GM11168 (cell line): ENCODE measurements around the gene HOXA10.

Experiments
- in situ Hi-C: fragments of 300-500 bp; cut with MboI; formaldehyde crosslinking; loops from one replicate; pipeline ENCODE4 v1.12.0; 2022; ENCODE audit warnings: low sequenced_read_pairs; ENCODE audit not compliant: unreplicated experiment

Gene HOXA10

DNA sequence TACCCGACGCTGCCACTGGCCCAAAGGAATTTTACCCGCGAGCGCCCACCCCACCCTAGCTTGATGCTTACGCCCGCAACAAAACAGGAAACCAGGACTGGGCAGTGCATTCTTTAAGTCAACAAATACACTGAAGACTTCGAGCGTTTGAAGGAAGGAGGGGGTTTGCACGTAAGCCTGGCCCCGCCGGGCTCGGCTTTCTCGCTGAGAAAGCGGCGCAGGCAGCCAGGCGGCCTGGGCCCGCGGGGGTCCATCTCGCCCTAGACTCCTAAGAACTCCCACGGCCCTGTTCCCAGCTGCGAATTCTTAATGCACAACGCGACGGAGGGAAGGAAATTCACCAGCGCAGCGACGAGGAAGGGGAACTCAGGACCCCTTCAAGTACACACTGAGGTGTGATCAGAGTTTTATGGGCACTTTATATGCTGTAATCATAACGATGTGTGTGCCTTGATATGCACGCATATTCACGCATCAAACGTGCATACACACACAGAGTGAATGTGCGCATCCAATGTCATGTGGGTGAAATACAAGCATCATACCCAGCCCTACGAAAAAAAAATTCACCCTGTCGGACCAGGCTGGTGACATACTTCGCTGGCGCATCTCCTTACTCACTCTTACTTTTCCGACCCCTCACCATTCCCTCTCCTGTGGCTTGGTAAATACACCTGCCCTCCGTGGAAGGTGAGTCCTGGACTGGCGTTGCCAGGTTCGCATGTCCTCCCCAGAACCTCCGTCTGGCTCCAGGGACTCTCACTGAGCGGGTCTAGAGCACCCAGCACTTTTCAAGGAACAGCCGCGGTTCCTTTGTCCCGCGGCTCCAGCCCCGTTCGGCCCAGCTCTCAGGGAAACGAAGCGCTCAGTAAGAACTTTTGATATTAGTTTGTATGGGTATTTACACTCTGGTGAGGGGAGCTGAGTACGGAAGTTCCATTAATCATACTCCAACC is 31.5 kb upstream of the HOXA10 start:
- in situ Hi-C loops = loop anchor here (10.0 to 25.0 kb wide), 3 partner anchors 382 to 719 kb away; no protein-coding TSS in a partner anchor

DNA sequence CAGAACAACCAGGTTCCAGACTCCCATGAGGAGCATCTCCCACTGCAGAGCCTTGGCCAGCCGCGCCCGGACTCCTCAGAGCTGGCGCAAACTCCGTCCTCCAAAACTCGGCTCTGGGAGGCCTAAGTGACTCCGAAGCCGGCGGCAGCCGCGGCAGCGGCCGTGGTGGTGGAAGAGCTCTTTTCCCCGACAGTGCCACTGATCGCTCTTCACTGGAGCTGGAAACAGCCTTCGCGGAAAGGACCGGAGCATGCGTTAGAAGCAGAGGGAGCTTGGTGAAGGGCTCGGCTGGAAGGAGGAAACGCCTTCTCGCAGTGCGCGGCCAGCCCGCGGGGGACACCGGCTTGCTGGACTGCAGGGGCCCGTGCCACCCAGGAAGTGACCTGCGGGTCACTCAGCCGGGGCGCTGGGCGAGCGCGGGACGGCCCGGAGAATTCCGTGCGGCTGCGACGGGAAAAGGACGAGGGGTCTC is 30.8 kb upstream of the HOXA10 start:
- in situ Hi-C loops = loop anchor here (10.0 to 25.0 kb wide), 3 partner anchors 382 to 720 kb away; no protein-coding TSS in a partner anchor

DNA sequence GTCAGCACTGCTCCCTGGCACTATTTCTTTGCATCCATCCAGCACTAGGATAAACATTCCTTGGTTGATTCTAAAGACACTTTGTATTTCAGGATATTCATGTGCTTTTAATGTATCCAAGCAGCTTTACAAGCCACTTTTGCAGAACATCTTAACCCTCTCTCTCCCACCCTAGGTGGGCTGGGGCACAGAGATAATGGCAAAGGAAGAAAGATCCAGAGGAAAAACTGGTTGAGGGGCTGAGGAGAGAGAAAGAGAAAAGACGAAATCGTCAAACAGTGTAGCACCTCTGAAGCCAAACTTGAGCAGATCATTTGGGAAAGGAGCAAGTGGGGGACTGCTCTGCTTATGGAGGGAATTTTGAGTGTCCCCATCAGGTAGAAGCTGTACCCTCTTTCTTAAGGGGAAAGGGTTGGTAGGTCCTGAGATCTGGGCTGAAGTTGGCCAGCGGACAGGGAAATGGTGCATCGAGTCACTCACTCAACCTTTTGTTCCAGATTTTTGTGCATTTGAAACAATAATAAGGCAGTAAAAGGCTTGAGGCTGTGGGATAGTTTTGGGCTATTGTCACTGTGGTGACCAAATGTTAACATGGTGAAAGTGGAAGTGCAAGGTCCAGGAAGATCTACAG is 30.0 kb upstream of the HOXA10 start:
- in situ Hi-C loops = loop anchor here (10.0 to 25.0 kb wide), 3 partner anchors 383 to 721 kb away; no protein-coding TSS in a partner anchor

DNA sequence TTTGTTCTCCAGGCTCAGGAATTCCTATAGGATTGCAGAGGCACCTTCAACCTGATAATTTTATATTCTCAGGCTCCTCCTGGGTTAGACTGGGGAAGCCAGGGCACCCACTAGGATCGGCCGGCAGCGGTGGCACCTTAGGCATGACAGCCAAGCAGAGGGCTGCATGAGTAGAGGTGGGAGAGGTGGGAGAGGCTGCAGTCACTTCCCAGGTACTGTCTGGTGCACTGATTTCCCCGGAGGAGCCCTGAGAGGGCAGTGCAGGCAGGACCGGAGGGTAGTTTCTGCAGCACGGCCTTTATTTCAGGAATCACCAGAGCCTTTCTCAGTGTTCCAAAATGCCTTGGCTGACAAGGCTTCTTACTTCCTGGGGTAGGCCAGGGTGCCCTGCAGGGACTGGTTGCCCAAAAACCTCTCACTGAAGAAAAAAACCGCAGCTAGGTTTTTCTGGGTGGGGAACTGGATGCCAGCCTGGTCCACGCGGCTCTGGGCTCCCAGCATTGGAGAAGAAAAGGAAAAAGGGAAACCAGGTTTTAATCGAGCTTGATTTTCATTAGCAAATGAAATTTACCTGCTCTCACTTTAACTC is 29.3 kb upstream of the HOXA10 start:
- in situ Hi-C loops = loop anchor here (10.0 to 25.0 kb wide), 3 partner anchors 384 to 721 kb away; no protein-coding TSS in a partner anchor

DNA sequence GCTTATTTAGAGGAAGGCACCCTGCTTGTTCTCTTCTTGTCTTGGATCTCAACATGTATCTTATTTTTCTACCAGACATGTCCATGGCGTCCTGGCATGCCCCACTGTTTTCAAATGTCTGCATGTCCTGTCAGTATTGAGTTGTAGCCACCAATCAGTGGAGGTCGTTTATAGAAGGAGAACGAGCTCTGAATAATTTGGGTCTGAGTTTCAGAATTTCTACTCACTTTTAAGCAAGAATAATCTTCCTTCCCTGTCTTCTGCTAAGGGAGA is 28.7 kb upstream of the HOXA10 start:
- in situ Hi-C loops = loop anchor here (10.0 to 25.0 kb wide), 3 partner anchors 385 to 722 kb away; no protein-coding TSS in a partner anchor

DNA sequence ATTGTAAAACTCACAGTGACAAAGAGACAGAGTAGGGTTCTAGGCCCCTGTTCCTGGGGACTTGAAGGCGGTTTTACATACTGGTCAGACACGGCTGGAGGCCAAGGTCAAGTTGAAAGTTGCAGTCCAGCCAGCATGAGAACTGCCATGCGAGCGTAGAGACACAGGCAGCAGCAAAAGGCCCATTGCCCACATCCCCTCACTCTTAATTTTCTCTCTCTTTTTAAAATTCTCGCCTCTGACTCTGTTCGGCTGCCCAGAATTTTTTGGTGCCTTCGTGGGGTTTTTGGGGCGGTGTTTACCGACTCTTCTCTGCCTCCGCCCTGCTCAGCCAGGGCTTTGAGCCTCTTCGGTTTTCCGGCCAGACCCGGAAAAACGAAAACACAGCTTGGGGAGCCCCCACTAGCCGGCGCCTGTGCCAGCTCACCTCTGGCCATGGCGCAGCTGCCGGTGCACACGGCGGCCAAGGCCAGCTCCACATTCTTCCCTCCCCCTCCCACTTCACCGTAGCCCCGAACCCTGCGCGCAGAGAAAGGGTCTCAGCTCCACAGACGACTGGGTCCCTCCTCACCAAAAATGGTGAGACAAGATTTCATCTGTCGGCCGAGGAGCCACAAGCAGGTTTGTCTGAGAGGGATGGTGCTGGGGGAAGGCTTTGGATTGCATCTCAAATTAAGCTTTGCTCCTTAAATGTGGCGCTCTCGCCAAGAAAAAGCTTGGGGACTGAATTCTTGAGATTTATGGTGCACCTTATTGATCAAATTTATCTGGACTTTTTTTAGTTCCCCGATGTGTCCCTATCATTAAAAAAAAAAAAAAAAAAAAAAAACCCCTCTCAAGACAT is 28.1 kb upstream of the HOXA10 start:
- in situ Hi-C loops = loop anchor here (10.0 to 25.0 kb wide), 3 partner anchors 385 to 723 kb away; no protein-coding TSS in a partner anchor

DNA sequence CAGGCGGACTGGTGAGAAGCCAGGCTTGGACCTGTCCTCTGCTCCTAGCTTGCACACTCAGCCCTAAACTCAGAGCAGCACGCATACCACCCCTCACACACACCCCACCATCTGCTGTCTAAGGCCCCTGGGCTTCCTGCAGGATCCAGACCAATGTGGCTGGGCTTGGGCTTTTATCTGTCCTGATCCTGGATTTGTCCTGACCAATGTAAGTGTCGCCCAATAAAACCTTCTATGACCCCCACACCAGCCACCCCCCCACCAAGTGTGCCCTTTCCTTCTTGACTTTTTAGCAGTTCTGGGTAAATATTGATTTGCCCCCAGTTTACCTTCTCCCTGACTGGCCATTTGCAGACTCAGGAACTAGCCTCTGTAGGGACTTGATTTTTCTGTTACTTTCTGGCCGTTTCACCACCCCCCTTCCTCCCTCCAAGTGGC is 27.5 kb upstream of the HOXA10 start:
- in situ Hi-C loops = loop anchor here (10.0 to 25.0 kb wide), 3 partner anchors 386 to 723 kb away; no protein-coding TSS in a partner anchor

DNA sequence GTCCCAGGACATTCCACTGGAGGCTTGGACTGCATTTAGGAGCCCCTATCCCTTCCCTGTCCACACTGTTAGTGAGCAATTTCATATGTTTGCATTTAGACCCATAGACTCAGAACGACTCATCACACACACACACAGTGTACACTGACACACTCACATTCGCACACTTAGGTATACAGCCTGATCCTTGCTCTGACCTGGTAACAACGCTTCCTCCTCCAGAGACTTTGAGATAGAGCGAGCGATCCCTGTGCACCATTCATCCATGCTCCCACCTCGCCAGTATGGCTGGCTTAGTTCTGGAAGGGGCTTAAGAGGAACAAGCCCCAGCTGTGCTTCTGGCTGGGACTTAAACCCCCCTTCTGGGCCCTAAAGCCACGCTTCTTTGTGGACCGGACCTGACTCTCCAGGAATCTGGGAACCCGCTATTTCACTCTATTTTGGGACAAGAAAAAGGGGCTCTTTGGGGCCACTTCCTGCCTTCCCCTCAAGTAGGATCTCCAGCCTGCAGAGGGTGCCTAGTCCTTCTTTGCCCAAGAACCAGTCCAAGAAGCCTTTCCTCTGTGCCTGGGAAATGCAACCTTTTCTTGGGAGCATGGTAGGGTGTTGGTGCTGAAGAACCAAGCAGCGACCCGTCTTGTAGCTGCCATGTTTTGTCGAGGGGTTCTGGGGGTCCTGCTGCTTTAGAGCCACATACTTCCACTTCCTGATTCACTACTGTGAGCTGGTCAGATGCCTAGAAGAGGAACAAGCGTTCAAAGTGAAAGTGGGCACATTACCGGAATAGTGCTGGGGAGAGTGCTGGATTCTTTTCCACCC is 26.9 kb upstream of the HOXA10 start:
- in situ Hi-C loops = loop anchor here (10.0 to 25.0 kb wide), 3 partner anchors 386 to 724 kb away; no protein-coding TSS in a partner anchor

DNA sequence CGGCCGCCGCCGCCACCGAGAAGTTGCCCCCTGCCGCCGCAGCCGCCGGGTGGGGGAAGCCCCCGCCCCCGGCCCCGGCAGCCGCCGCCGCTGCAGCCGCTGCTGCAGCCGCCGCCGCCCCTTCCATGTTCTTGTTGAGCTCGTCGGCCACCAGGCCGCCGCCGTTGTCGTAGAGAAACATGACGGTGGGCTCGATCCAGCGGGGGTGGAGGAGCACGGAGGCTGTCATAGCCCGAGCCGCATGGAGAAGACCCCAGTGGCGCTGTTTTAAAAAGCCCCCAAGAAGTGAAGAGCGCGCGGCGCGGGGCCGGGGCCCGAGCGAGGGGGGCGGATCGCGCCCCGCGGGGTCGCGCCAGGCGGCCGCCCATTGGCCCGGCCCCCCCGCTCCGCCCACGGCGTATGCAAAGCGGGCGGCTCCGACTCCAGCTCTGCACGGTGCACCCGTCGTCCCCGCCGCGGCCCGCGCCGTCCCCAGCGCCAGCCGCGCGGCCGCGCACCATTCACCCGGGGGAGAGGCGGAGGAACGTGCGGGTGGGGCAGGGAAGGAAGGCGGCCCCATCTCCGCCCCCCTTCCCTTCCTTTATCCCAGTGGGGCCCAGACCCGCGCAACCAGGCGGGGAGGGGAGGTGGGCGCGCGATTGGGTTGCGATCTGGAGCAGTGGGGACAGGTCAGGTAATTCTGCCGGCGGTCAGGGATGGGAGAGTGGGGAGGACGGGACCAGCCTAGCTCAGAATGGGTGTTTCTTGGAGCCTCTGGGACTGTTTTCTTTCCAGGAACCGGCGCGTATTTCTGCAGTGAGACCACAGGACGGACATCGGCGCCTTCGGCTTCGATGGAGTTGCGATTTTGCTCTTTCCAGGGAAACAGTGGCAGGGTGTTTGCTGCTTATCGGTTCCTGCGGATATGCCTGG is 26.0 kb upstream of the HOXA10 start, which contains the start of gene HOXA13:
Gene HOXA13 (minus strand): TSS at position 243 of the 912 bp plus-strand sequence. CDS start 14 bp downstream, at position 229.
- in situ Hi-C loops = loop anchor here (10.0 to 25.0 kb wide), 4 partner anchors 387 to 1338 kb away; no protein-coding TSS in a partner anchor

DNA sequence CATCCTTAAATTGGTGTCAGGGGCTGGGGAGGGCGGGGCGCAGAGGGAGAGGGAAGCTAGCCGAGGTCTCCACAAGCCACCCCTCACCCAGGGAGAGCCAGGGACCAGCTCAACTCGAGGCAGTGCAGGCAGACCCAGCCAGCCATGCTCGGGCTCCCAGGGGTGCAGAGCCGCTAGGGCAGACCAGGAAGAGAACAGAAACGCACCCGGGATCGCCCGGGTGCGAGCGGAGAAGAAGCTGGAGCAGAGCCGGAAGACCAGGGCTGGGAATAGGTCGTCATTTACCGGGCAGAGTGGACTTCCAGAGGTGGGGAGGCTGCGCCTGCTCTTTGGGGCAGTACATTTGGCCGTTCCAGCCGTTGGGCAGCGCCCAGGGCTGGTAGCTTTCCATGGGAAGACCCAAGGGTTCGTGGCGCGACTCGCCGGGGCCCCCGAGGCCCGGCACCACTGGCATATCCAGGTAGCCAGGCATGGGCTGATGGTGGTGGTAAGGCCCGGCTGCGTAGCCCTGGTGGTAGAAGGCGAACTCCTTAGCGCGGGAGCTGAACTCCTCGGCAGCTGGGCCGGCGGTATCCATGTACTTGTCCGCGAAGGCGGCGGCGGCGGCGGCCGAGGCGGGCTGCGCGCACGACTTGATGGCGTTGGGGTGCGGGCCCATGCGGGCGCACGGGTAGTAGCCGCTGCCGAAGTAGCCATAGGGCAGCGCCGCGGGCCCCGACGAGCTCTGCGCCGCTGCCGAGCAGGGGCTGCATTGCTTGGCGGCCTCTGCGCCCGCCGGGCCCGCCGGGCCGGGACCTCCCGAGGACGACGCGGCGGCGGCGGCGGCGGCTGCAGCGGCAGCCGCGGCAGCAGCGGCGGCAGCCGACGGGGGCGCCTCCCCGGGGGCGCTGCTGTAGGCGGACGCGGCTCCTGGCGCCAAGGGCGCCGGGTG is 25.0 kb upstream of the HOXA10 start:
- in situ Hi-C loops = loop anchor here (25.0 kb wide), 1 partner anchor 1337 kb away; no protein-coding TSS in a partner anchor

DNA sequence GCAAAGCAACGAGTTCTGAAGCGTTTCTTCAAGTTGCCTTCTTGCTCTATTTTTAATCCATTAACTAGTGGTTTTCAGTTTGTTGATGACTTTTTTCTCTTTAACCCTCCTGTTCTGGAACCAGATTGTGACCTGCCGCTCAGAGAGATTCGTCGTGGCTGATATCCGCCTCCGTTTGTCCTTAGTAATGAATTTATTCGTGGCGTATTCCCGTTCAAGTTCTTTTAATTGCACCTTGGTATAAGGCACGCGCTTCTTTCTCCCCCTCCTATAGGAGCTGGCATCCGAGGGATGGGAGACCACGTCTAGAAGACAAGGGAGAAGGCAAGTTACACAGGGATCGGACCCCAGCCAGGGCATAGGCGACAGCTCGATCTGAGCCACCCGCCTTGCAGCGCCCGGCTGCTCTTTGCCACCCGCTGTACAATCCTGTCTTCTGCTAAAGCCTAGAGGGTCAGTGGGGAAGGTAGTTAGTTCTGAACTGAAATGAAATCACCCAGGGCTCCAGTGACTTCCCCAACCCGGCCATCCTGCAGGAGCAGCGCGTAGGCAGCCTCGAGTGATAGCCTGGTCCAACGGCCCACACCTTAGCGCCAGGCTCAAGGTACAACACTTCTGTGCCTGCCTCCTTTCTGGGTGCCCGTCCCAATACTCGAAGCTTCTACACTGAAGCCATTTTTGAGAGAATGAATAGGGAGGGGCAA is 24.2 kb upstream of the HOXA10 start:
- in situ Hi-C loops = loop anchor here (25.0 kb wide), 1 partner anchor 1336 kb away; no protein-coding TSS in a partner anchor

DNA sequence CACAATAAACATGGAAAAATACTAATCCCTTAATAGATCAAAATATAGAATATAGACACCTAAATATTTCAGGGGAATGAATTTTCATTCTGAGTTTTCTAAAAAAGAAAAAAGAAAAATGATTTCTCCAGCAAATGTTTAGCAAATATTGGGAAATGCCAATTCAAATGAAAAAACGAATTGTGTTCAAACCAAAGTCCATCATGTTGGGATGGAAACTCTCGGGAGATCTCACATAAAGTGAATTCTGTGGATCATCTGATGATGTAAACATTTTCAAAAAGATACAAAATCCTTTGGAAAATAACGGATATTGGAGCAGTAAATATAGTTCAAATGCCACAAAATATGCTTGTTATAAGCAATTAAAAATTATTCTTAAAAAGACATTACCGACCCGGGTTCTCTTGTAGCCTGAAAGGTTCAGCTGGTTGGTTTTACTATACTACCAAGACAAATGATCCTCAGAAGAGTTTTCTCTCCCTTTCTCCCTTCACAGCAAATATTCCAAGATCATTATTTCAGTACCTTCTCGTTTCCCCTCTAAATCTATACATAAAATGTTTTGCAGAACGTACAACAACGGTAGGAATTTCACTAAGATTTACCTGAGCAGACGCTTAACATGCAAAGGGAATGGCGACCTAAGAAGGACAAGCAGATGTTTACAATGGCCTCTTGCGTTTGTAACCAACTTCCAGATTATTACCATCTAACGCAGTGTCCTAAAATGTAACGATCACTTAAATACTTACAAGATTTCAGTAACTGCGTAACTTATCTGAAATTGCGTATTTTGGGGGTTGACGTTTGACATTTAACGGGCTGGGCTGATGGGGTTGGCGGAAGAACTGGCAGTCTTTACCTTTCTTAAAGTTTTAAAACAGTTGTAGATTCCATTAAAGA is 23.3 kb upstream of the HOXA10 start:
- in situ Hi-C loops = loop anchor here (25.0 kb wide), 1 partner anchor 1335 kb away; no protein-coding TSS in a partner anchor

DNA sequence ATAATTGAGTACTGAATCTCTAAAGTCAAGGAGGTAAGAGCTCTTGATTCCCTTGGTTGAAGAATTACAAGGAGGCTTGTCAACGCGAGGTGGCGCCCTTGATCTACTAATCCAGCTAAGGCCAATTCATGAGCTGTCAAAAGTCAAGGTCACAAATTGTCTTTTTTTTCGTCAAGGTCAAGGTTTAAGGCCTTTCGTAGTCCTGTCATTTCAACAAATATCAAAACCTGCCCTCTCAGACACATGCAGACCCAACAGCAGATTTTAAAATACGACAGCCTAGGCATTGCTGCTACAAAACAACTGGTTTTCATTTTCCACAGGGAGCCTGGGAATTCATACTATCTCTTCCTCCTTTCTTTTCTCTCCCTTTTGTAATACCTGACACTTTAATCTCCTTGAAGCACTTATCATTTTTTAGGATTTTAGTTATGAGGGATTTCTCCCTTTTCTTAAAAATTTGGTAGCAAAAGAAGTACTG is 22.2 kb upstream of the HOXA10 start:
- in situ Hi-C loops = loop anchor here (25.0 kb wide), 1 partner anchor 1334 kb away; no protein-coding TSS in a partner anchor

DNA sequence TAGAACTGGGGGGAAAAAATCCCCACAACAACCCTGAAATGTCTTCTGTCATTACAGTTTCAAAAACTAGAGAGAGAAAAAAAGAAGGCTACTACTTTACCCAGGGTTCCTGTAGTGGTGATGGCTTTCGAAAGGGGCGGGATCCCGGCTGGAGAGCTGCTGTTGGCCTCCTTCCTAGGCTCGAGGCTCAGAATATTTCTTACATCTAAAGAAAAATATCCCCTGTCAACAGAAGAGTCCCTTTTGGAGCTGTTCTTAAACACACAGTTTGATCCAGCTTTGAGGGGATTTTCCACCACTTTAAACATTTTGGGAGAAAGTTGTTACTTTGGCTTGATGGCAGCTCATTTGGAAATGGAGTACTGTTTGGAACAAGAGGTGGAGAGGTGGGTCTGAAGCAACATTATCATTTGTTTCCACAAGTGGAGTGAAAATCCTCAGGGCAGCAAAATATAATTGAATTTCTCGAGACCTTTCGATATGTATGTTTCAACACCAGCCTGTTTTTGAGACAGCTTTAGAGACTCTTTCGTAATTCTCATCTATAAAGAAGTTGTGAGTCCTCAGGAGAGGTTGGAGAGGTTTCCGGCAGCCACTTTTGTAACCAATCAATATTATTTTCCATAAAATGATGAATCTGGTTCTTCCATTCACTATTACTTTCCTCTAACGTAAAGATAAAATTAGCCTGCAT is 20.7 kb upstream of the HOXA10 start:
- in situ Hi-C loops = loop anchor here (25.0 kb wide), 1 partner anchor 1333 kb away; no protein-coding TSS in a partner anchor
